Smooth muscle cell (in vitro differentiated cells): ENCODE data around the gene NUAK2. TPM values are rescaled to one million over a fixed set of nuclear protein-coding genes. Genes with fewer than 3 reads are reported as not detected.

ENCODE experiments used
- DNase-seq: peaks from one replicate; lab custom pipeline; 2025; ENCODE audit not compliant: unreplicated experiment; lab: John Stamatoyannopoulos, UW
- H2AFZ ChIP-seq: fragments of 200-600 bp; sonication (generic); 2 replicates; pipeline ENCODE4 v1.6.0; 2016; ENCODE audit warnings: antibody characterized with exemption, low read depth, mild to moderate bottlenecking
- H3F3A ChIP-seq: fragments of 200-600 bp; sonication (generic); 2 replicates; pipeline ENCODE4 v1.6.0; 2017; ENCODE audit warnings: antibody characterized with exemption, low read depth
- H3K27ac ChIP-seq: fragments of 200-600 bp; sonication (generic); 2 replicates; pipeline ENCODE4 v1.5.1; 2016; ENCODE audit warnings: low read depth, mild to moderate bottlenecking
- H3K27me3 ChIP-seq: fragments of 200-600 bp; sonication (generic); 2 replicates; pipeline ENCODE4 v1.6.1; 2016; ENCODE audit warnings: low read depth, mild to moderate bottlenecking
- H3K36me3 ChIP-seq: fragments of 200-600 bp; sonication (generic); 2 replicates; pipeline ENCODE4 v1.5.1; 2016; ENCODE audit warnings: low read depth
- H3K4me1 ChIP-seq: fragments of 200-600 bp; sonication (generic); 2 replicates; pipeline ENCODE4 v1.5.1; 2016; ENCODE audit warnings: low read depth
- H3K4me2 ChIP-seq: fragments of 200-600 bp; sonication (generic); 2 replicates; pipeline ENCODE4 v1.6.0; 2016; ENCODE audit warnings: mild to moderate bottlenecking
- H3K4me3 ChIP-seq: fragments of 200-600 bp; sonication (generic); 2 replicates; pipeline ENCODE4 v1.5.1; 2016; ENCODE audit warnings: mild to moderate bottlenecking
- H3K79me2 ChIP-seq: fragments of 200-600 bp; sonication (generic); 2 replicates; pipeline ENCODE4 v1.6.0; 2016; ENCODE audit warnings: low read depth, mild to moderate bottlenecking
- H3K9ac ChIP-seq: fragments of 200-600 bp; sonication (generic); 2 replicates; pipeline ENCODE4 v1.6.0; 2016; ENCODE audit warnings: low read depth
- H3K9me3 ChIP-seq: fragments of 200-600 bp; sonication (generic); replicated peaks from 2 replicates; pipeline ENCODE4 v1.5.1; 2016; ENCODE audit warnings: low read depth
- H4K20me1 ChIP-seq: fragments of 200-600 bp; sonication (generic); 2 replicates; pipeline ENCODE4 v1.6.0; 2016; ENCODE audit warnings: low read depth
- CTCF ChIP-seq: fragments of 200-600 bp; sonication (generic); IDR thresholded peaks from 2 replicates; pipeline ENCODE4 v1.5.1; 2017; ENCODE audit warnings: borderline replicate concordance, mild to moderate bottlenecking, antibody characterized with exemption; ENCODE audit not compliant: insufficient read depth, poor library complexity, severe bottlenecking
- WGBS: methylation state at CpG from one replicate; pipeline ENCODE4 v1.1.7; 2016; ENCODE audit warnings: low lambda C conversion rate; 5-methylcytosine and 5-hydroxymethylcytosine counted together
- polyA plus RNA-seq: library from polyadenylated mRNA; unstranded; fragments of >200 nt; fragmentation: Nextera tagmentation; extraction: Ambion mirVana; gene quantifications from 2 replicates; pipeline ENCODE4 v1.2.1, GENCODE V29; 2016
- total RNA-seq: library from RNA; depleted of rRNA; stranded (reverse); fragments of >200 nt; gene quantifications from 2 replicates; pipeline ENCODE4 v1.2.3, GENCODE V29; 2014

The NUAK2 gene
- total and polyA plus RNA-seq, 2 experiments from 2014 or later: 11.3 to 15.8 TPM

DNA sequence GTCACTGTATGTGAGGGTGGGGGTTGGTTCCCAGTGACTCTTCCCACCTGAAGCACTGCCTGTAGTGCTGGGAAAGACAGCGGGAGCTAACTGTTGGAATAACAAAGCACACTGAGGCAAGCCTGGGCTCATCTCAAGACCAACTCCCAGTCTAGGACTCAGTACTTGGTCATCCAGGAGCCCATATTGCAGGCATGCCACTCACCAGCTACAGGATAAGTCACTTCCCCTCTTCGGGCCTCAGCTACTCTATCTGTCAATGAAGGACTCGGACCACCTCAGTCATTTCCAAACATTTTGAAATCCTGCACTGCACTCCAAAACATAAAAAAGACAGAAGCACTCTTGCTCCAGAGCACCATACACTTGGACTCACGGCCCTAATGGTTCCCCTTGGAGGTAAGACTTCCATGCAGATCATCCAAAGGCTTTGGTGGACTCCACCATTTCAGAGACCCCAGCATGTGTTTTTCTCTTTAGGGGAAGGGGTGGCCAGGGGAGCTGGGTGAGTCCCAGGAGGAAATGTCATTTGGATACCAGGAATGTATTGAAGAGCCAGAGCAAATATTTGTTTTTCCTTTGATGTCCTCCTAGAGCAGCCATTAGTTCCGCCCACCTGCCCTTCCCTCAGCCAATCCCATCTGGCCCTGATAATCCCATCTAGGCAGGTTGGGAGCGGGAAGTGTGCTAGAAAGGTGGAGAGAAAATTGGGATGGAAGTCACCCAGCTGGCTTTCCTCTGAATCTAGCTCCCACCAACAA lies 3.1 kb downstream of the NUAK2 start:
- Histone ChIP-seq H3K9me3 (no peaks in the 10 kb centered on the region), H3K4me1 (peaks cover 66% of the 10 kb centered on the region), H3K27ac (no peak overlapping the region), H3F3A (no peaks in the 10 kb centered on the region), H3K4me3 (peak overlapping the region; percentile 83), H2AFZ (no peak overlapping the region), H3K9ac (no peak overlapping the region), H3K36me3 (no peaks in the 10 kb centered on the region), H3K4me2 (peak overlapping the region; percentile 94), H3K27me3 (no peaks in the 10 kb centered on the region), H3K79me2 (peaks cover 77% of the 10 kb centered on the region), H4K20me1 (peaks cover 69% of the 10 kb centered on the region)
- 82% methylated on average over 6 of the region's 6 CpGs for WGBS
- TF ChIP-seq CTCF: no peak
- no peak for DNase-seq

DNA sequence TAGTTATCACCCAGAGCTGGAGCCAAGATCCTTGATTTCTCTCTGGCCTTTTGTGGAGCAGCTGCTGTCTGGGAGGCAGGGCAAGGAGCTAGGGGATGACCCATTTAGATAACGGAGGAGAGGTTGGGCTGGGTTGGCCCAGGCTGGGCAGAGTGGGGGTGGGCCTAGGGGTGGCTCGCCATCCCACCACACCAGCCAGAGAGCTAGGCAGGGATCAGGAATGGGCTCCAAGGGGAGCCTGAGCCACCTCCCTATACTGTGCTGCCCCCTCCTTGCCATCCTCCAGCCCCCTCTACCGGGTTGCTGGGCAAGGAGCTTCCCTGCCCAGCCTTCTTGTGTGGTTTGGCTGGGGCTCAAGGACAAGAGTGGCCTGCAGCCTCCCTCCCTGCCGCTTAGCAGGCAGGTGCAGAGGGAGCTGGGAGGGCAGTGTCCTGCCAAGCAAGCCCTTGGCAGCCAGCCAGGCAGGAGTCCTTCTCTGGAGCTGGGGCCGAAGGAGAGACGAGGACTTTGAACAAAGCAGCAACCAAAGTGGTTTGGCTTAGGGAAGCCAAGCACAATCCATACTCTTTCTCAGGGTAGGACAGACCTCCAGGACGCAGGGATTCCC lies 4.1 kb downstream of the NUAK2 start:
- Histone ChIP-seq H3K9me3 (no peaks in the 10 kb centered on the region), H4K20me1 (peaks cover 73% of the 10 kb centered on the region), H3K27ac (no peak overlapping the region), H2AFZ (no peak overlapping the region), H3K36me3 (no peaks in the 10 kb centered on the region), H3K9ac (no peak overlapping the region), H3K79me2 (peaks cover 87% of the 10 kb centered on the region), H3K4me2 (peak overlapping the region; percentile 94), H3K4me1 (peaks cover 76% of the 10 kb centered on the region), H3F3A (no peaks in the 10 kb centered on the region), H3K4me3 (no peak overlapping the region), H3K27me3 (no peaks in the 10 kb centered on the region)
- TF ChIP-seq CTCF: no peak
- DNase-seq: no peak
- WGBS: 65% methylated on average over 6 of the region's 7 CpGs

DNA sequence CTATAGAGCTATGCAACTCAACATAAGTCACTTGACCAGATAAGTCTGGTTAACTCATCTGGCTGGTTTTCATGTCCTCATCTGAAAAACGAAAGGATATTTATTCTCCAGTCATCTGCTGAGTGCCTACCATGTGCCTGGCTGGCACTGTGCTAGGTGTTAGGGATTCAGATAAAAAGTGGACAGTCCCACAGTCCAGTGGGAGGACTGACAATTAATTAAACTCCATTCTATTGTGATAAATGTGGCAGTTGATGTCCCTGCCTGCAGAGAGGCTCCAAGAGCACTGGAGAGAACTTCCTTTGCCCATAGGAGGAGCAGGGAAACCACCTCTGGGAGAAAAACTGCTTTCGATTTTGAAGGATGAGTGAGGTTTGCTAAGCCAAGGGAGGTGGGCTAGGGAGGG lies 5.4 kb downstream of the NUAK2 start:
- H3K4me1 ChIP-seq: peaks cover 88% of the 10 kb centered on the region
- no peak for TF ChIP-seq CTCF
- no peak overlapping the region for H3K4me2 ChIP-seq

More for the DNA sequence above, 5.4 kb downstream of the NUAK2 start:
- Histone ChIP-seq H2AFZ (no peak overlapping the region), H4K20me1 (peaks cover 80% of the 10 kb centered on the region), H3F3A (no peaks in the 10 kb centered on the region), H3K9me3 (no peaks in the 10 kb centered on the region), H3K27ac (no peak overlapping the region), H3K9ac (no peak overlapping the region), H3K79me2 (peaks cover 100% of the 10 kb centered on the region), H3K36me3 (peaks cover 5% of the 10 kb centered on the region), H3K4me3 (no peak overlapping the region), H3K27me3 (no peaks in the 10 kb centered on the region)
- whole genome bisulfite sequencing: 75% methylated on average over 2 of the region's 2 CpGs
- no peak for DNase-seq
